Keratinocyte (primary cell): ENCODE results near the gene ARID1B. TPM values are rescaled to one million over a fixed set of nuclear protein-coding genes. Genes with fewer than 3 reads are reported as not detected.
A peak's percentile ranks its signal among the peaks of the same experiment; 100 is the strongest.

ENCODE experiments used
- DNase-seq: peaks from one replicate; pipeline ENCODE4 v3.0.0-alpha.2; 2011; ENCODE audit warnings: low read depth, missing footprints, low spot score
- FAIRE-seq: peaks from 2 replicates; lab custom pipeline; 2011; peaks lifted over from hg19 to GRCh38; lab: Jason Lieb, UNC
- H2AFZ ChIP-seq: 2 replicates; pipeline ENCODE4 v1.6.0; 2012; ENCODE audit warnings: low read length, control low read depth, inconsistent platforms; ENCODE audit not compliant: control insufficient read depth
- H3K27ac ChIP-seq: 2 replicates; pipeline ENCODE4 v1.5.1; 2011; ENCODE audit warnings: low read length; ENCODE audit not compliant: control insufficient read depth, insufficient read depth
- H3K27me3 ChIP-seq: 3 replicates; pipeline ENCODE4 v1.6.0; 2011; ENCODE audit warnings: low read length; ENCODE audit not compliant: control insufficient read depth, insufficient read depth; ENCODE audit errors: extremely low read depth
- H3K36me3 ChIP-seq, 2 experiments: 2 replicates in 1 of 2; 3 replicates in 1 of 2; pipeline ENCODE4 v1.5.1; 2011; ENCODE audit warnings: low read length in 2 of 2, mild to moderate bottlenecking in 1 of 2; ENCODE audit not compliant: control insufficient read depth in 2 of 2, insufficient read depth in 2 of 2; ENCODE audit errors: extremely low read depth in 1 of 2
- H3K4me1 ChIP-seq: 3 replicates; pipeline ENCODE4 v1.5.1; 2011; ENCODE audit warnings: low read length; ENCODE audit not compliant: control insufficient read depth, insufficient read depth; ENCODE audit errors: extremely low read depth
- H3K4me2 ChIP-seq: 3 replicates; pipeline ENCODE4 v1.6.0; 2011; ENCODE audit warnings: low read depth, low read length; ENCODE audit not compliant: control insufficient read depth, insufficient read depth; ENCODE audit errors: extremely low read depth
- H3K4me3 ChIP-seq, 3 experiments: fragments of 200-600 bp in 1 of 3; sonication (generic) in 1 of 3; 2 replicates in 2 of 3; 3 replicates in 1 of 3; pipeline ENCODE4 v1.5.1; 2011 to 2016; ENCODE audit warnings: low read length in 3 of 3, mild to moderate bottlenecking in 3 of 3, control low read depth in 2 of 3, inconsistent platforms in 1 of 3, low read depth in 1 of 3, mixed read lengths in 1 of 3, mixed run types in 1 of 3, moderate library complexity in 1 of 3; ENCODE audit not compliant: control insufficient read depth in 2 of 3, insufficient read depth in 2 of 3; ENCODE audit errors: extremely low read depth in 1 of 3
- H3K79me2 ChIP-seq: 2 replicates; pipeline ENCODE4 v1.6.0; 2012; ENCODE audit warnings: low read length; ENCODE audit not compliant: control insufficient read depth, insufficient read depth
- H3K9ac ChIP-seq: 3 replicates; pipeline ENCODE4 v1.6.0; 2011; ENCODE audit warnings: low read length; ENCODE audit not compliant: control insufficient read depth, insufficient read depth; ENCODE audit errors: extremely low read depth
- H3K9me1 ChIP-seq: 3 replicates; pipeline ENCODE4 v1.6.0; 2011; ENCODE audit warnings: low read length; ENCODE audit not compliant: control insufficient read depth, insufficient read depth; ENCODE audit errors: extremely low read depth
- H3K9me3 ChIP-seq: 2 replicates; pipeline ENCODE4 v1.5.1; 2012; ENCODE audit warnings: low read depth, low read length; ENCODE audit not compliant: control insufficient read depth
- H4K20me1 ChIP-seq: 3 replicates; pipeline ENCODE4 v1.6.0; 2011; ENCODE audit warnings: low read length; ENCODE audit not compliant: control insufficient read depth, insufficient read depth; ENCODE audit errors: extremely low read depth
- CTCF ChIP-seq, 3 experiments: IDR thresholded peaks in 1 of 3; conservative IDR thresholded peaks in 1 of 3; optimal IDR thresholded peaks in 1 of 3; 2 replicates in 2 of 3; 3 replicates in 1 of 3; pipeline versions ENCODE3 to v1.5.1; 2011; ENCODE audit warnings: low read length in 3 of 3, mild to moderate bottlenecking in 3 of 3, moderate library complexity in 2 of 3, control low read depth in 1 of 3, inconsistent platforms in 1 of 3; ENCODE audit not compliant: insufficient read depth in 2 of 3; ENCODE audit errors: extremely low read depth in 1 of 3
- EZH2 ChIP-seq: IDR thresholded peaks from one replicate; pipeline ENCODE4 v1.6.1; 2012; ENCODE audit warnings: inconsistent platforms, mild to moderate bottlenecking, low read length, moderate library complexity
- dilution Hi-C: fragments of 300-500 bp; cut with MboI; formaldehyde crosslinking; loops from one replicate; pipeline ENCODE4 v1.7.0; 2020; ENCODE audit warnings: low sequenced_read_pairs; ENCODE audit not compliant: extremely low pct_ligation_motif_present
- polyA plus RNA-seq, 5 experiments: library from polyadenylated mRNA; depleted of rRNA in 3 of 5; stranded (reverse) in 3 of 5; stranded (forward) in 1 of 5; unstranded in 1 of 5; fragments of >200 nt; gene quantifications; 1 replicate in 1 of 5; 2 replicates in 3 of 5; 3 replicates in 1 of 5; pipeline versions ENCODE4 v1.2.1 to v1.2.3, GENCODE V29; 2011 to 2012; ENCODE audit warnings: missing spikeins in 2 of 5, low read depth in 1 of 5, low replicate concordance in 1 of 5

ARID1B gene
- polyA plus RNA-seq, 1 donor (not counting 4 experiments of a cell fraction or from before 2014, with no cell fraction given), result 14.9 TPM

- peaks cover 26% of the 10 kb centered on the region for H3K79me2 ChIP-seq
- no peaks in the 10 kb centered on the region for H3K9me1 ChIP-seq
- peak overlapping the region; percentile 29 for H3K9ac ChIP-seq
- DNase-seq (no peak), FAIRE-seq (peak; percentile 76)
- peaks cover 9% of the 10 kb centered on the region for H3K4me1 ChIP-seq
- no peaks in the 10 kb centered on the region for H3K27me3 ChIP-seq
- H4K20me1 ChIP-seq, result no peaks in the 10 kb centered on the region
- no peaks in the 10 kb centered on the region for H3K36me3 ChIP-seq
- H3K4me2 ChIP-seq, result peak overlapping the region; percentile 69
- no peaks in the 10 kb centered on the region for H3K9me3 ChIP-seq
- dilution Hi-C loops, result no loop called here
- peak overlapping the region; percentile 22 for H3K27ac ChIP-seq
- H3K4me3 ChIP-seq, result peak overlapping the region in 2 of 3 experiments; percentile 17 to 39
- peak overlapping the region; percentile 47 for H2AFZ ChIP-seq
- no peak for TF ChIP-seq CTCF (optimal IDR thresholded peaks at IDR 0.05 in 1 of 3, IDR thresholded peaks at IDR 0.05 in 1 of 3, conservative IDR thresholded peaks at IDR 0.05 in 1 of 3; ENCODE audit: extremely low read depth in 1 of 3, insufficient read depth in 2 of 3, low read length in 3 of 3)
Measured at GRCh38 chr6:156977527-156978291, 200.5 kb downstream of the ARID1B start.

- H3K9me3 ChIP-seq, result no peaks in the 10 kb centered on the region
- H3K9ac ChIP-seq, result no peak overlapping the region
- H3K4me2 ChIP-seq, result no peak overlapping the region
- no peaks in the 10 kb centered on the region for H4K20me1 ChIP-seq
- no peak overlapping the region for H3K4me3 ChIP-seq
- peaks cover 32% of the 10 kb centered on the region for H3K79me2 ChIP-seq
- FAIRE-seq (no peak), DNase-seq (no peak)
- TF ChIP-seq CTCF (optimal IDR thresholded peaks at IDR 0.05 in 1 of 3, IDR thresholded peaks at IDR 0.05 in 1 of 3, conservative IDR thresholded peaks at IDR 0.05 in 1 of 3; ENCODE audit: extremely low read depth in 1 of 3, insufficient read depth in 2 of 3, low read length in 3 of 3) (no peak), EZH2 (no peak)
- H3K36me3 ChIP-seq, result no peaks in the 10 kb centered on the region
- peaks cover 14% of the 10 kb centered on the region for H3K4me1 ChIP-seq
- H3K9me1 ChIP-seq, result no peaks in the 10 kb centered on the region
- dilution Hi-C loops, result no loop called here
- H2AFZ ChIP-seq, result no peak overlapping the region
- no peak overlapping the region for H3K27ac ChIP-seq
- no peaks in the 10 kb centered on the region for H3K27me3 ChIP-seq
Measured at GRCh38 chr6:156978948-156979347, 201.8 kb downstream of the ARID1B start.
